ENCODE results near the gene TIPRL.
"Not testable (repeated sequence)": the region's sequence is repeated elsewhere in the genome, so short reads cannot be mapped to it uniquely, and the experiment has no call there.

TIPRL gene

DNA sequence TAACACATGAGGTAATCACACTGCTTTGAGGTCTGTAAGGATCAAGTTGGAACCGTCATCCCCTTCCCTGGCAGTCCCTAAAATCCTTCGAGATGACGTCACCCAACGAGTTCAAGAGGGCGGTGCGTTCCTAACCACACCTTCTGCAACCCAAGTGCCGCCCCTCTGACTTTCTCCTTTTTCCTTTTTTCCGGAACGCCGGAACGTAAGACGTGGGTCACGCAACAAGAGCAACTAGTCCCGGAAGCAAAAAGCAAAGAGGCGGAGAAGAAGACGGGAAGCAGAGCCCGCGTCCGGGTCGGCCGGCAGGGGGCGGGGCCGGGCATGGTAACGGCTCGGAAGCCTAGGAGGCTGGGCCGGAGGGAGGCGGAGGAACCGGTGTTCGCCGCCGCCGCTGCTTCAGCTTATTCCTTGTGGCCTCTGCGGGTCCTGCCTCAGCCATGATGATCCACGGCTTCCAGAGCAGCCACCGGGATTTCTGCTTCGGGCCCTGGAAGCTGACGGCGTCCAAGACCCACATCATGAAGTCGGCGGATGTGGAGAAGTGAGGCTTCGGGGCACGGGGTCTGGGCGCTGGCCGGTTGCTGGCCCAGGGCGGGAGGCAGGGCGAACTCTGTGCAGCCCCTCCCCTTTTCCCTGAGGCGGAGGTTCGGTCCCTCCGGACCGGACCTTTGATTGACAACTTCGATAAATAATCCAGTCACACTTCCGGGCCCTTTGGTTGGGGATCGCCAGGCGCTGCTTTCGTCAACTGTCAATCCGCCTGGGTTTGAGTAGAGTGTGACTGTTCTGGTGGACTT, at the start of gene TIPRL:
TSS of gene TIPRL (plus strand) at position 325 of the 800 bp plus-strand sequence. CDS start at position 441, 116 bp downstream.
- peak; percentile 96 for DNase-seq (ENCODE audit: low read depth, low spot score)

DNA sequence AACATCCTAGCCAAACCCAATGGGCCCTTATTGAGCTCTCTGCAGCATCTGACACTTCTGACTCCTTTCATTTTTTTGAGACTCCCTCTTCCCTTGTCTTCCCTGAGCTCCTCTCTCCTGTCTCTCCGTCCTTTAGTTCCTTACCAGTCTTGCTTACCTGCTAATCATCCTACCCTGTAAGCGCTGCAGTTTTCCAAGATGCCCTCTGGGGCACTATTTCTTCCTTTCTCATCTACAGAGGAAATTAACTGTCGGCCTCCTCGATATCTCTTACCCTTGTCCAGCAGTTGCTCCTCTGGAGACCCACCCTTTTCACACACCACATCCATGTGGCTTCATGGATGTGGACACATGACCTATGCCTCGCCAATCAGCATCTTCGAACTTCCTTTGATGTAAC, 48.8 kb upstream of the TIPRL start:
- DNase-seq (ENCODE audit: low read depth, low spot score) = no peak

DNA sequence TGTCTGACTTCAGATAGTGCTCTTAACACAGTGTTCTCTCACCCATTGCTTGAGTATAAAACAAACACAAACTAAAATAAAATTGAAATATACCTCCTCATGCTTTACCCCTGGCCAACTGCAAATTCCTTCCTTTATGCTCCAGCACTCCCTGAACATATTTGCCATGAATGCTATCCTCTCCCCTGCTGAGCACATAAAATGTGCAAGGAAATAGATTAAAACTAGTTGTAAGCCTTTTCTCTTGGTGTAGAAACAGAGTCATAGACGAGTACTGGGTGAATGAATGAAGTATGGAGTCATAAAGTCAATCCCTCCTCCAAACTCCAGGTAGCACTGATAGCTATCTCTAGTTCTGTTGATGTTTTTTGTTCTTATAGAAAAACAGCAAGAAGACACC, 44.6 kb upstream of the TIPRL start:
- DNase-seq (ENCODE audit: low read depth, low spot score) = no peak

DNA sequence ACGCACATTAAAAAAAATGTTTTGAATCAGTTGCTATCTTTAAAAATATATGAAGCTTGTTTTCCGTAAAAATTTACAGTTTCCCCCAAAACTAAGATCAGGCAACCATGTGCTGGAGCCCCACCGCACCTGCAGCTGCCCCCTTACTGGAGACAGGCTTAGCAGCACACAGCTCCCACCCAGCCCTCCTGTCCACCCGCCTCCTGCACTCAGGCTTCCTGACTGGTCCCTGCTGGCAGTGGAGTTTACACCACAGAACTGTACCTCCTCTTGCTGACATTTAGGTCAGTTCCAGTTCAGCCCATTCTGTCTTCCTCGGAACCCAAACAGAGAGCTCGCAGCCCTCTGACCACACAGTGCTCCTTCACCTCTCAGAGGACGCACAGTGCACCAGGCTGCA, 44.1 kb upstream of the TIPRL start:
- DNase-seq (ENCODE audit: low read depth, low spot score) = no peak

DNA sequence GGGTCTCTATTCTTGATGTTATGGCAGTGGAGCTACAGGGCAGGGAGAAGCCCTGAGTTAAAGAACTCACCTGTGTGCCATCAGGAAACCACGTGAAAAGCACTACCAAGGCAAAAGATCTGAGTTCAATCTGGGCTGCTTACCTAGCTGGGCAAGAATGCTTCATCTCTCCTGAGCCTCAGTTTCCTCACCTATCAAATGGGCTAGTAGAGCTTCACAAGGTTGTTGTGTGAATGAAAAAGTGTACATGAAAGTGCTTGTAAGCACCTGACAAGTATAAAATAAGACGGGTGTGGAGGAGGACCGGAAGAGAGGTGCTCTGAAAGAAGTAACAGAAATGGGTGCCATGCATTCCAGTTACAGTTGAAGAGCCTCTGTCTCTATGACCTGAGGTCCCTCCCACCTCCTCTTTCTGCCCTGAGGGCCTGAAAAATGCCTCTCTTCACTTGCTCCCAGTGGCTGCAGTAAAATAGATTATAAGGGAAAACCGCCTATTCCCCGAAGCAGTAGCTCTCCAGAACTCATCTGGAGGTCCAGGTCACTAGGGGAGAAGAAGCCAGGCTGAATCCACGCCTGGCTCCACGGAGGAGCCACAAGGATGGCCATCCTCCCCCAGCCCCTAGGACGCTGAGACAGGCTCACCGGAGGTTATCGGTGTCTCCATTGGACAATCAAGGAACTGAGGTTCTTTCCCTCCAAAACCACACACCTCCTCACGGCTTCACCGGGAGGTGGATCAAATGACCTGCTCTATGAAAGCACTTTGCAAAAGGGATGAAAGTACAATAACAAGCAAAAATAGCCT, 43.4 kb upstream of the TIPRL start:
- DNase-seq (ENCODE audit: low read depth, low spot score) = no peak

DNA sequence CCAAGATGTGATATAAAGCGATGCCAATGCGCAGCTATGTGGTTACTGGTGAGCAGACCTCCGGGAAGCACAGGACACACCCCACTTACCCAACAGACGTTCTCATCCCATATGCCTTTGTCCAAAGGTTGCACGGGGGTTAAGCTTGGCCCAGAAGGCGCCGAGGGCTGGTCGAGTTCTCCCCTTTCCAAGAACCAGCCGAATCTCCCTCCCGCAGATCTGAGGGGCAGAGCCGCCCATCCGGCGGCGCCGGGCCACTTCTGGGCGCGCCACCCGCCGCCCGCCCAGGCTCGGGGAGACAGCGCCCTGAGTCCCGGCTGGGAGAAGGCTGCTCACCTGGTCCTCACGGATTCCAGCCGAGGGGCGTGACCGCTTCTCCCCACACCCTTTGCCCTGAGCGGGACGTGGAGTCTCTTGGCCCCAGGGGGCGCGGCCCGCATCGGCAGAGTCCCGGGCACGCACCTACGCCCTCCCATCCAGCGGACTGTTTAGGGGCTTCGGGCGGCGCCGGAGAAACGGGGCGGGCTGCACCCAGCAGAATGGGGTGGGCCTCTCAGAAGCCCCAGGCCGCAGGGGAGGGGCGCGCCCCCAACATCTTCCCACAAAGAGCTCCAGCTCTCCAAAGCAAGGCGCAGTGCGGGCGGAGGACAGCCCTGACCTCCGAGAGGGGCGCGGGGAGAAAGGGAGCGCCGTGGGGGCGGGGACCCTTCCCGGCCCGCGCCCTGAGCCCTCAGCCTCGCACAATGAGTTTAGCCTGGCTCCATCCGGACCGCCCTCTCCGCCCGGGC, 42.6 kb upstream of the TIPRL start:
- no peak for DNase-seq (ENCODE audit: low read depth, low spot score)

DNA sequence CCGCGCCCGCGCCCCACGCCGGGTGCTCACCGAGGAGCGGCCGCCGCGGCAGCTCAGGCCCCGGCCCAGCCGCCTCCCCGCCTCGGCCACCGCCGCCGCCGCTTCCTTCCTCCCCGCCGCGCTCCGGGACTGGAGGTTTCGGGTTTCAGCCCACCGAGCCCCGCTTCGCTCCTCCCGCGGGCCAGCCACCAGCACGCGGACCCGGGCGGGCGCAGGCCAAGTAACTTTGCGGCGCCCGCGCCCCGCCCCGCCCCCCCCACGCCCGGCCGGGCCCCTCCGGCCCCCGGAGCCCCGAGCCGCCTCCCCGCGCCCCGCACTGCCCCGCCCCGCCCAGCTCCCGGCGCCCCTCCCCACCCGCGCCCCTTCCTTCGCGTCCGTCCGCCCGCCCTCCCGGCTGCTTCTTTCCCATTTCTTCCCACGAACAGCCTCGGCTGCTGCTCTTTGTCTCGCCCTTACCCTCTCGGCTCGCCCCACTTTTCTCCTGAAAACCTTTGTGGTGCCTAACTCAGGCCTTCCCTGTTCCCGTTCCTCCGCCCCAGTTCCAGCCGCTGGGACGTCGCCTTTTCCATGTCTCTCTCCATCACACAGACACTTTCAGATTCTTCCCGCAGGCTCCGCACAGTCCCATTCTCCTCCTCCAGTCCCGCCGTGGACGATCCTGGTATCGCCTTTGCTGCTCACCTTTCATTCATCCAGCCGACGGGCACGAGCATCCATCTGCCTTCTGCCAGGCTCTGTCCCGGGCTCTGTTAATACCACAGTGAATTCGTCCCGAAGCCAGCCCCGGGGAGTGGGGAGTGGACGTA, 41.9 kb upstream of the TIPRL start, which contains the start of gene GPR161:
TSS of gene GPR161 (minus strand) at position 222 of the 806 bp plus-strand sequence. CDS start 32,080 bp downstream, outside the sequence.
- no peak for DNase-seq (ENCODE audit: low read depth, low spot score)

DNA sequence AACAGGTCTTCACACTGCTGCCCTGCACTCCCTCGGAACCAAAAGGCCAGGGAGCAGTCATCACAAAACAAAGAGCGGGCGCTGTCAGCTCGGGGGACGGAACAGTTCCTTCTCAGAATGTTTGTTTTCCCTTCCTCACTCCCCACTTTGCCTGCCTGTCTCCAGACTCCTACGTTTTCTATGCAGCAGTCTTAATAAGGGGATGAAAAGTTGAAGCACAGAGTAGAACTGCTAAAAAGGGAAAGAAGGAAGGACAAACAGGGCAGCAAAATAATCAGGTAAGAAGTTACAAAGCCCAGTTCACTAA, 41.3 kb upstream of the TIPRL start:
- no peak for DNase-seq (ENCODE audit: low read depth, low spot score)

DNA sequence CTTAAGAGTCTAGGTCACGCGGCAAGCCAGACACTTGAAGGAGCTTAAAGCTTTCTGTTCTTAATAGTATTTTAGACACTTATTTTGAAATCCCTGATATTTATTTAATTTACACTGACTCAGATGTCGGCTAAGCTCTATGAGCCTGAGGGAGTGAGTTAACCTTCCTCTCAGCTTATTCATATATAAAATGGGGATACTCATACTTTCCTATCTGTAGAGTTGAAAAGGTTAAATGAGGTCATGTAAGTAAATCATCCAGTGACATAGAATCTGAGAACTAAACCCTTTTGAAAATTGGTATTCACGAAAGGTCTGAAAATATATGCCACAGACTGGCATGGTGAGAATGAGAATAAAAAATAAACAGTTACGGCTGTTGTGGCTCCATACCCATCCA, 40.6 kb upstream of the TIPRL start:
- DNase-seq (ENCODE audit: low read depth, low spot score) = no peak

DNA sequence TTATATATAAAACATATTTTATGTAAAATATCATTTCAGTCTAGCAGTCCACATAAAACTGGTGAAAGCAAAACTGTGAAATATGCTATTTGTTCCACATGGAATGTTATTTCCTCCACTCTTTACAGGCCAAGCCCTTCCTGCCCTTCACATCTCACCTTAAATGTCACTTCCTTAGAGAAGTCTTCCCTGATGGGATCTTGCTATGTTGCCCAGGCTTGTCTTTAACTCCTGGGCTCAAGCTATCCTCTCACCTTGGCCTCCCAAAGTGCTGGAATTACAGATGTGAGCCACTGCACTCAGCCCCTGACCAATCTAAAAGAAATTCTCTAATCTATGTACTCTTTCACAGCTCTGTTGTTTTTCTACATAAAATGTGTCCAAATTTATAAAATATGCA, 39.7 kb upstream of the TIPRL start:
- DNase-seq (ENCODE audit: low read depth, low spot score) = no peak

DNA sequence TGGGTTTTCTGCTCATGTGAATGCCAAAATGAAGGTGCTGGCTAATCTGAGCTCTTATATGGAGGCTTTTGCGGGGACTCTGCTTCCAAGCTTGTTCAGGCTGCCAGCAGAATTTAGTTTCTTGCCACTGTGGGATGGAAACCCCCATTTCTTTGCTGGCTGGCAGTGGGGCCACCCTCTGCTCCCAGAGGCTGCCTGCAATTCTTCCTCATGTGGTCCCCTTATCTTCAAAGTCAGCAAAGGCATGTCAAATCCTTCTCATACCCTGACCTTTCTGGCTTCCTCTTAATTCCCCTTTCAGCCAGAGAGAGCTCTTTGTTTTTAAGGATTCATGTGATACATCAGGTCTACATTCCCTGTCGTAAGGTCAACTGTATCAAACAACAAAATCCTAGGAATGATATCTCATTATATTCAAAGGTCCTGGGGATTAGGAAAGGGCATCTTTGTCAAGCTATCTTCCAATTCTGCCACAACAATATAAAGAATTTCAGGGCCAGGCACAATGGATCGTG, 36.8 kb upstream of the TIPRL start:
- DNase-seq (ENCODE audit: low read depth, low spot score) = no peak

DNA sequence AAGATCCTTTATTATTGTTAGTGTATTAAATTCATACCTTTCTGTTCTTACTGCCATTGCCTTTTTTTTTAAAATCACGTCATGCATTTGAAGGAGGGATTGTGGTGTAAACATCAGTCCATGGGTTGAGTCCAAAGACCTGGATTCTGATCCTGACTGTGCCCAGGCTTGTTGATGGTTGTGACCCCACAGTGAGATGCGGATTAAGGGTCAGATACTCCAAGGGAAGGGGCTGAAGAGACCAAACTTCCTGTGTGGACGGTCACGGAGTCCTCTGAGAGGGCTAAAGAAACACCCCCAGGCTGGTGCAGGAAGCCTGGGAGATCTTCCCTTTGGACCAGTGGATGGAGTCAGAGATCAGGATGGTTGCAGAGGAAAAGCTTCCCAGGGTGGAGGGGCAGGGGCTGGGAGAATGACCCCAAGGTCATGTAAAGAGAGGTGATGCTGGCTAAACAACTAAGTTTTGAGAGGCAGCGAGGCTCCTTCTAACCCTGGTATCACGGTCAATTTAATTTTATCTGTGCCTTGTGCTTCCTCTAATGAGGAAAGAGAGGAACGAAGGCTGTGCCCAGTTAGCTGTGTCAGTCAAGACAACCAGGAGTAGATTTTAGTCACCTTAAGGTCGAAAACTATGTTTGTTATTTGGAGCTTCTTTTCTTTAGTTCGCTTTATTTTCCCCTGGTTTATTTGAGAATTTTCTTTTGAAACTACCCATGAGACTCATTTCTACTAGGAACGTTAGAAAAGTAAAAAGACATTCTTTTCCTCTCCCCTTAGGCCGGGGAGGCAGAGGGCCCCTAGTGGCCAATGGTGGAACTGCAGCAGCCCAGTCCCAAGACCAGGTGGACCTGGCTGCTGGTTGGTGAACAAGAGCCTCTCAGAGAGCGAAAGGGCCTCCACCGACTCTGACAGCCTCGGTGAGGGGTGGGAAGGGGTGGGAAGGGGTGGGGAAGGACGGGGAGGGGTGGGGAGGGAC, 33.3 kb upstream of the TIPRL start:
- peak; percentile 63 for DNase-seq (ENCODE audit: low read depth, low spot score)

DNA sequence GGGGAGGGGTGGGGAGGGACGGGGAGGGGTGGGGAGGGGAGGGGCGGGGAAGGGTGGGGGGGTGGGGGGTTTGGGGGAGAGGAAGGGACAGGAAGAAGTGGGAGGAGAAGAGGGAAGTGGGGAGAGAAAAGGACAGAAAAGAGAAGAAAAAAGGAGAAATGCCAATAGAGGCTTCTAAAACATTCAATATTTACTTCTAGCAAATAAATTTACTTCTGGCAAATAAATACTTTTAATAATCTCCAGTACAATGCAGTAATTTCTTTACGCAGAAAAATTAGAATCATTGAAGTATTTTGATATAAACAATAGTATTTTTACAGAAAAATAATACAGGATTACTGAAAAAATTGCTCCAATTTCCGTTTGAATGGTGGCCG, 32.6 kb upstream of the TIPRL start:
- no peak for DNase-seq (ENCODE audit: low read depth, low spot score)

DNA sequence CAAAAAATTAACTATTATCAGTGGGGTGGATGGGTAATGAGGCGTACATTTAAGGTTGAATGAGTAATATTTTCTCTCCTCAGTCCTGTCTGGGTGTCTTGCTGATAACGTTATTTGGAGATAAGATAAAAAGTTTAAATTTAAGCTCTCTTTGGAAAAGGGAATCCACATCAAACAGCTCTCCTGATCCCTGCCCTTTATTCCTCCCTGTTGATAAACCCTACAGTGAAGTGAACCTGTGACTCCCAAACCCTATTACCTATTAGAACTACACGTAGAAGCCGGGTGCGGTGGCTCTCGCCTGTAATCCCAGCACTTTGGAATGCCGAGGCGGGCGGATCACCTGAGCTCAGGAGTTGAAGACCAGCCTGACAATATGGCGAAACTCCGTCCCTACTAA, 32.1 kb upstream of the TIPRL start:
- no peak for DNase-seq (ENCODE audit: low read depth, low spot score)

DNA sequence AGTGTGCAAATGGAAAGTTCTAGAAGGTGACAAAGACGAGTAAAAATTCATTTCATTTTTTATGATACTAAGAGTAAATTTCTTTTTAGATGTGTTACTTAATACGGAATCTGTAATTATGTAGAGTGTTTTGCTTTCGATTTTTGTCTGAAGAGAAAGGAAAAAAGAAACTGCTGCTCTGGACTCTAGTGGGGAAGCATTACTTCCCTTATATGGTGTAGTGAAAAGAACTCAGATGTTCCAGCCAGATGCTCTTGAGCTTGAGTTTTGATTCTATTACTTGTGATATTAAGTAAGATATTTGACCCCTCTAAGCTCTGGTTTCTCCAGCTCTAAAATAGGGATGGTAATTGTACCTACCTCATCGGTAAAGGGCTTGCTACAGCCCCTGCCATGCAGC, 29.8 kb upstream of the TIPRL start:
- DNase-seq (ENCODE audit: low read depth, low spot score) = no peak

DNA sequence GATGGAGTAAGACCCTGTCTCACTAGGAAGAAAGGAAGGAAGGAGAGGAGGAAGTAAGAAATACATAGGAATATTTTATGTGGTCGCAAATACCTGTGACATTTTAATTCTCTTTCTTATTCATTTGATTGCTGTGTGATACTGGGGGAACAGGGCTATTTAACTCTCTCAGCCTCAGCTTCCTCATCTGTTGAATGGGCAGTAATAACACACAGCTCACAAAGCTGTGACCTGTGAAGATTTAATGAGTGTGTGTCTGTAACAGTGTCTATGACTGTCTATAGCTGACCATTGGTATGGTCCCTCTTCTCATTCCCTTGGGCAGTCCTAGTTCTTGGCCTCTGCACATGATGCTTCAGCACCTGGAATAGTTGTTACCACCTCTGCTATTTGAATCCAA, 28.5 kb upstream of the TIPRL start:
- no peak for DNase-seq (ENCODE audit: low read depth, low spot score)

DNA sequence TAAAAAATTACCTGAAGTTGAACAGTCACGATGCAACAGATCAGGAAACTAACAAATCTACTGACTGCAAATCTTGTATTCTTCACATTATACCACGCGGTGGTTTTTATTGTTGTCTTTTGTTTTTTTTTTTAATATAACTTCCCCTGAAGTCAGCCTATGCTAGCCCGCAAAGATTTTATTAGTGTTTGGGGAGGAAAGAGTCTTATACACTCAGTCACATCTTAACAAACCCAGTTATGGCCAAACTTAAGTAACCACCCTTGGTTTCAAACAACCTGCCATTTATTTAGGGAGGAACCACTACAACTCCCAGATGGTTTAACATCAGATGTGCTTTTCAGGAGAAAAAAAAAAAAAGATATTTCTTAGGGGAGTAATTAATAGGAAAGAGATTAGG, 26.8 kb upstream of the TIPRL start:
- no peak for DNase-seq (ENCODE audit: low read depth, low spot score)

DNA sequence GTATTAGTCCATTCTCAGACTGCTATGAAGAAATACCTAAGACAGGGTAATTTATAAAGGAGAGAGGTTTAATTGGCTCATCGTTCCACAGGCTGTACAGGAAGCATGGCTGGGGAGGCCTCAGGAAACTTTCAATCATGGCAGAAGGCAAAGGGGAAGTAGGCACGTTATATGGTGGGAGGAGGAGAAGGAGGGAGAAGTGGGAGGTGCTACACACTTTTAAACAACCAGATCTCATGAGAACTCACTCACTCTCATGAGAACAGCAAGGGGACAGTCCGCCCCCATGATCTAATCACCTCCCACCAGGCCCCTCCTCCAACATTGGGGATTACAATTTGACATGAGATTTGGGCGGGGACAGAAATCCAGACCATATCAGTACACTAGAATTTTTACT, 24.1 kb upstream of the TIPRL start:
- not testable (repeated sequence) for DNase-seq (ENCODE audit: low read depth, low spot score)

DNA sequence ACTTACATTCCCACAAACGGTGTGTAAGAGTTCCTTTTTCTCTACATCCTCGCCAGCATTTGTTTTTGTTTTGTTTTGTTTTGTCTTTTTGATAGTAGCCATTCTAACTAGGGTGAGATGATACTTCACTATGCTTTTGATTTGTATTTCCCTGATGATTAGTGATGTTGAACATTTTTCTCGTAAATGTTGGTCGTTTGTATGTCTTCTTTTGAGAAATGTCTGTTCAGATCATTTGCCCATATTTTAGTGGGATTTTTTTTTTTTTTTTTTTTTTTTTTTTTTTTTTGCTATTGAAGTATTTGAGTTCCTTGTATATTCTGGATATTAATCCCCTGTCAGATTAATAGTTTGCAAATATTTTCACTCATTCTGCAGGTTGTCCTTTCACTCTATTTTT, 22.9 kb upstream of the TIPRL start:
- DNase-seq (ENCODE audit: low read depth, low spot score) = no peak

DNA sequence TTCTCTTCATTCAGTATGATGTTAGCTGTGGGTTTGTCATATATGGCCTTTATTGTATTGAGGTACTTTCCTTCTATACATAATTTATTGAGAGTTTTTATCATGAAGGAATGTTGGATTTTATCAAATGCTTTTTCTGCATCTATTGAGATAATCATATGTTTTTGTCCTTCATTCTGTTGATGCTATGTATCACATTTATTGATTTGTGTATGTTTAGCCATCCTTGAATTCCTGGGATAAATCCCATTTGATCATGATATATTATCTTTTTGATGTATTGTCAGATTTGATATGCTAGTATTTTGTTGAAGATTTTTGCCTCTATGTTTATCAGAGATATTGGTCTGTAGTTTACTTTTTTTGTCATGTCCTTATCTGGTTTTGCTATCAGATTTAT, 21.1 kb upstream of the TIPRL start:
- DNase-seq (ENCODE audit: low read depth, low spot score) = no peak

Data from smooth muscle cell of the brain vasculature (primary cell).